Hematopoietic multipotent progenitor cell treated with erythropoietin and hydrocortisone succinate and interleukin-3 and kit ligand, for 15 days (in vitro differentiated cells): ENCODE data around the gene ZMYND12.

ENCODE experiments used
- DNase-seq: peaks from one replicate; pipeline ENCODE4 v3.0.0-alpha.2; 2015; ENCODE audit warnings: low spot score

Gene ZMYND12

GRCh38 chr1:42392255-42392654 is 63.6 kb downstream of the ZMYND12 start:
- no peak for DNase-seq

- DNase-seq, result no peak
Observed at GRCh38 chr1:42386051-42386450, 69.8 kb downstream of the ZMYND12 start.

- no peak for DNase-seq
Observed at GRCh38 chr1:42385283-42385682, 70.5 kb downstream of the ZMYND12 start.

- no peak for DNase-seq
Observed at GRCh38 chr1:42381280-42381673, 74.5 kb downstream of the ZMYND12 start.

GRCh38 chr1:42380586-42381279 is 75.1 kb downstream of the ZMYND12 start, which contains the start of gene RIMKLA:
RIMKLA (plus strand) TSS chr1:42380792; CDS start chr1:42380935, 143 bp downstream.
- no peak for DNase-seq
